ENCODE results near the gene PLAC1. TPM values are rescaled to one million over a fixed set of nuclear protein-coding genes. Genes with fewer than 3 reads are reported as not detected.

The PLAC1 gene
- total RNA-seq, 2 donors from 2014 or later: not detected

GRCh38 chrX:134650701-134651100 lies 7.6 kb downstream of the PLAC1 start:
- no peak for TF ChIP-seq CTCF (IDR thresholded peaks at IDR 0.05)
- ATAC-seq (ENCODE audit: insufficient number of reproducible peaks, low FRiP score, low read depth): no peak
- H3K27ac ChIP-seq: no peak overlapping the region
- no peak for DNase-seq (ENCODE audit: low spot score)
- no peaks in the 10 kb centered on the region for H3K36me3 ChIP-seq
- no peaks in the 10 kb centered on the region for H3K9me3 ChIP-seq
- no peaks in the 10 kb centered on the region for H3K27me3 ChIP-seq (replicated peaks; ENCODE audit: insufficient read depth)
- H3K4me3 ChIP-seq: no peak overlapping the region
- no peaks in the 10 kb centered on the region for H3K4me1 ChIP-seq (ENCODE audit: control insufficient read depth in 1 of 2, low read depth in 2 of 2)

- H3K36me3 ChIP-seq: no peaks in the 10 kb centered on the region
- H3K4me3 ChIP-seq: no peak overlapping the region
- TF ChIP-seq CTCF (IDR thresholded peaks at IDR 0.05): no peak
- H3K27ac ChIP-seq: no peak overlapping the region
- no peaks in the 10 kb centered on the region for H3K9me3 ChIP-seq
- no peak for ATAC-seq (ENCODE audit: insufficient number of reproducible peaks, low FRiP score, low read depth)
- H3K27me3 ChIP-seq (replicated peaks; ENCODE audit: insufficient read depth): no peaks in the 10 kb centered on the region
- H3K4me1 ChIP-seq (ENCODE audit: control insufficient read depth in 1 of 2, low read depth in 2 of 2): no peaks in the 10 kb centered on the region
- DNase-seq (ENCODE audit: low spot score): no peak
These were observed 8.5 kb downstream of the PLAC1 start for GRCh38 chrX:134649770-134650169.

- no peaks in the 10 kb centered on the region for H3K27me3 ChIP-seq (replicated peaks; ENCODE audit: insufficient read depth)
- ATAC-seq (ENCODE audit: insufficient number of reproducible peaks, low FRiP score, low read depth): no peak
- no peak overlapping the region for H3K27ac ChIP-seq
These were observed 10.8 kb downstream of the PLAC1 start for GRCh38 chrX:134647477-134647877.

GRCh38 chrX:134646691-134647090 lies 11.6 kb downstream of the PLAC1 start:
- Histone ChIP-seq H3K4me3 (no peak overlapping the region), H3K27ac (no peak overlapping the region)

More at GRCh38 chrX:134647477-134647877, 10.8 kb downstream of the PLAC1 start:
- TF ChIP-seq CTCF (IDR thresholded peaks at IDR 0.05): no peak
- Histone ChIP-seq H3K4me1 (ENCODE audit: control insufficient read depth in 1 of 2, low read depth in 2 of 2) (no peaks in the 10 kb centered on the region), H3K4me3 (no peak overlapping the region), H3K9me3 (no peaks in the 10 kb centered on the region), H3K36me3 (no peaks in the 10 kb centered on the region)
- DNase-seq (ENCODE audit: low spot score): no peak

GRCh38 chrX:134645936-134646543 lies 12.2 kb downstream of the PLAC1 start:
- H3K9me3 ChIP-seq: no peaks in the 10 kb centered on the region
- no peak overlapping the region for H3K27ac ChIP-seq
- no peak for ATAC-seq (ENCODE audit: insufficient number of reproducible peaks, low FRiP score, low read depth)
- no peak for TF ChIP-seq CTCF (IDR thresholded peaks at IDR 0.05)
- DNase-seq (ENCODE audit: low spot score): no peak
- no peak overlapping the region for H3K4me3 ChIP-seq
- H3K27me3 ChIP-seq (replicated peaks; ENCODE audit: insufficient read depth): no peaks in the 10 kb centered on the region
- no peaks in the 10 kb centered on the region for H3K36me3 ChIP-seq
- H3K4me1 ChIP-seq (ENCODE audit: control insufficient read depth in 1 of 2, low read depth in 2 of 2): no peaks in the 10 kb centered on the region

More at GRCh38 chrX:134646691-134647090, 11.6 kb downstream of the PLAC1 start:
- Histone ChIP-seq H3K4me1 (ENCODE audit: control insufficient read depth in 1 of 2, low read depth in 2 of 2) (no peaks in the 10 kb centered on the region), H3K27me3 (replicated peaks; ENCODE audit: insufficient read depth) (no peaks in the 10 kb centered on the region), H3K36me3 (no peaks in the 10 kb centered on the region), H3K9me3 (no peaks in the 10 kb centered on the region)
- ATAC-seq (ENCODE audit: insufficient number of reproducible peaks, low FRiP score, low read depth) (no peak), DNase-seq (ENCODE audit: low spot score) (no peak)
- no peak for TF ChIP-seq CTCF (IDR thresholded peaks at IDR 0.05)
